GM23338 (cell line): ENCODE data around the gene DOCK2.

Experiments used
- EZH2 ChIP-seq: fragments of 200-600 bp; sonication (generic); IDR thresholded peaks from one replicate; pipeline ENCODE4 v1.8.0; 2017; ENCODE audit warnings: antibody characterized with exemption, mild to moderate bottlenecking, low read depth; ENCODE audit not compliant: unreplicated experiment
- EZH2phosphoT487 ChIP-seq: fragments of 200-600 bp; sonication (generic); IDR thresholded peaks from one replicate; pipeline ENCODE4 v1.8.1; 2018; ENCODE audit warnings: antibody characterized with exemption; ENCODE audit not compliant: unreplicated experiment
- POLR2AphosphoS5 ChIP-seq: IDR thresholded peaks from 2 replicates; pipeline ENCODE4 v1.6.1; 2016; ENCODE audit warnings: antibody characterized with exemption, low read depth
- REST ChIP-seq: IDR thresholded peaks from one replicate; pipeline ENCODE4 v1.6.1; 2018; ENCODE audit warnings: antibody characterized with exemption; ENCODE audit not compliant: unreplicated experiment
- TF ChIP-seq, protein P1 (sequence below), 2 experiments: fragments of 200-600 bp in 1 of 2; sonication (generic) in 1 of 2; conservative IDR thresholded peaks; 2 replicates each; pipeline versions ENCODE4 v1.5.1 to v1.6.1; 2016 to 2017; ENCODE audit warnings: antibody characterized with exemption in 2 of 2, low read depth in 2 of 2, mild to moderate bottlenecking in 2 of 2, moderate library complexity in 1 of 2

GRCh38 chr5:169655353-169655752, 18.3 kb downstream of the DOCK2 start:
- TF ChIP-seq EZH2phosphoT487, result no peak
- TF ChIP-seq EZH2, result no peak
- TF ChIP-seq, protein P1, sequence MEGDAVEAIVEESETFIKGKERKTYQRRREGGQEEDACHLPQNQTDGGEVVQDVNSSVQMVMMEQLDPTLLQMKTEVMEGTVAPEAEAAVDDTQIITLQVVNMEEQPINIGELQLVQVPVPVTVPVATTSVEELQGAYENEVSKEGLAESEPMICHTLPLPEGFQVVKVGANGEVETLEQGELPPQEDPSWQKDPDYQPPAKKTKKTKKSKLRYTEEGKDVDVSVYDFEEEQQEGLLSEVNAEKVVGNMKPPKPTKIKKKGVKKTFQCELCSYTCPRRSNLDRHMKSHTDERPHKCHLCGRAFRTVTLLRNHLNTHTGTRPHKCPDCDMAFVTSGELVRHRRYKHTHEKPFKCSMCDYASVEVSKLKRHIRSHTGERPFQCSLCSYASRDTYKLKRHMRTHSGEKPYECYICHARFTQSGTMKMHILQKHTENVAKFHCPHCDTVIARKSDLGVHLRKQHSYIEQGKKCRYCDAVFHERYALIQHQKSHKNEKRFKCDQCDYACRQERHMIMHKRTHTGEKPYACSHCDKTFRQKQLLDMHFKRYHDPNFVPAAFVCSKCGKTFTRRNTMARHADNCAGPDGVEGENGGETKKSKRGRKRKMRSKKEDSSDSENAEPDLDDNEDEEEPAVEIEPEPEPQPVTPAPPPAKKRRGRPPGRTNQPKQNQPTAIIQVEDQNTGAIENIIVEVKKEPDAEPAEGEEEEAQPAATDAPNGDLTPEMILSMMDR (conservative IDR thresholded peaks at IDR 0.05; ENCODE audit: low read depth in 2 of 2), result no peak
- no peak for TF ChIP-seq POLR2AphosphoS5
- TF ChIP-seq REST, result no peak
